Transverse colon (tissue), 4 donors: ENCODE results near the gene WFDC1. TPM values are rescaled to one million over a fixed set of nuclear protein-coding genes. Genes with fewer than 3 reads are reported as not detected.

Source experiments
- DNase-seq: peaks from one replicate; pipeline ENCODE4 v3.0.0-alpha.2; 2019
- H3K27ac ChIP-seq, 4 donors: fragments of 200-600 bp; sonication (generic); 2 replicates each; pipeline ENCODE4 v1.5.1; 2016 to 2018; ENCODE audit warnings: inconsistent platforms in 4 of 4
- H3K27me3 ChIP-seq: fragments of 200-600 bp; sonication (generic); 2 replicates; pipeline ENCODE4 v1.5.1; 2017; ENCODE audit warnings: inconsistent platforms
- H3K36me3 ChIP-seq, 4 donors: fragments of 200-600 bp; sonication (generic); 2 replicates each; pipeline ENCODE4 v1.5.1; 2017 to 2019; ENCODE audit warnings: inconsistent platforms in 4 of 4
- H3K4me1 ChIP-seq, 4 donors: fragments of 200-600 bp; sonication (generic); 2 replicates each; pipeline ENCODE4 v1.5.1; 2017 to 2020; ENCODE audit warnings: inconsistent platforms in 4 of 4
- H3K4me3 ChIP-seq, 4 donors: fragments of 200-600 bp; sonication (generic); 1 replicate in 1 of 4; 2 replicates in 3 of 4; pipeline versions ENCODE4 v1.5.1 to v1.6.1; 2017 to 2019; ENCODE audit warnings: inconsistent platforms in 4 of 4
- H3K9me3 ChIP-seq, 2 donors: fragments of 200-600 bp; sonication (generic); 2 replicates each; pipeline ENCODE4 v1.5.1; 2017 to 2019; ENCODE audit warnings: inconsistent platforms in 2 of 2
- CTCF ChIP-seq, 5 experiments: fragments of 200-600 bp in 3 of 5; fragments of 450-650 bp in 2 of 5; sonication (generic) in 3 of 5; IDR thresholded peaks; 1 replicate in 2 of 5; 2 replicates in 3 of 5; pipeline ENCODE4 v1.5.1; 2016 to 2017; ENCODE audit warnings: antibody characterized with exemption in 5 of 5, inconsistent platforms in 3 of 5, mild to moderate bottlenecking in 2 of 5, moderate library complexity in 1 of 5
- EP300 ChIP-seq: sonication (generic); formaldehyde crosslinking; IDR thresholded peaks from one replicate; pipeline ENCODE4 v1.6.1; 2017; ENCODE audit warnings: antibody characterized with exemption, low read depth
- POLR2A ChIP-seq: fragments of 450-650 bp; IDR thresholded peaks from one replicate; pipeline ENCODE4 v1.6.1; 2016; ENCODE audit warnings: antibody characterized with exemption, mild to moderate bottlenecking, moderate library complexity
- POLR2AphosphoS5 ChIP-seq, 3 donors: sonication (generic); formaldehyde crosslinking; IDR thresholded peaks; one replicate each; pipeline ENCODE4 v1.6.1; 2016; ENCODE audit warnings: antibody characterized with exemption in 3 of 3
- WGBS, 2 donors: methylation state at CpG; one replicate each; pipeline ENCODE4 v1.1.5; 2018; ENCODE audit warnings: low coverage in 1 of 2; 5-methylcytosine and 5-hydroxymethylcytosine counted together
- in situ Hi-C, 4 donors: fragments of 200-750 bp; cut with MboI; loops; one replicate each; pipeline versions ENCODE4 v1.15.0 to v1.15.1; 2017; ENCODE audit warnings: low sequenced_read_pairs in 3 of 4, low pct_ligation_motif_present in 1 of 4, low pct_unique_long_range_greater_than_20kb in 1 of 4
- intact Hi-C: fragments of 100-400 bp; cut with DNase I; formaldehyde crosslinking; loops from one replicate; pipeline ENCODE4 v1.15.1; 2023; ENCODE audit warnings: low total_unique reads
- total RNA-seq, 4 donors: library from RNA; depleted of rRNA; stranded (reverse); fragments of >200 nt; gene quantifications; one replicate each; pipeline ENCODE4 v1.1.0, GENCODE V29; 2016

The WFDC1 gene
- total RNA-seq, 4 donors from 2014 or later, result 5.6 to 91.3 (median 7.0) TPM

- no peaks in the 10 kb centered on the region for H3K4me1 ChIP-seq
- H3K36me3 ChIP-seq, result no peaks in the 10 kb centered on the region
- TF ChIP-seq CTCF (IDR thresholded peaks at IDR 0.05) (no peak), POLR2A (no peak), POLR2AphosphoS5 (IDR thresholded peaks at IDR 0.05) (no peak), EP300 (no peak)
- in situ Hi-C loops, result no loop called here
- H3K4me3 ChIP-seq, result no peak overlapping the region
- DNase-seq, result no peak
- intact Hi-C loops, result no loop called here
- no peak overlapping the region for H3K27ac ChIP-seq
- 80 to 88% methylated on average over 2 to 5 of the region's 5 CpGs for WGBS, 2 donors
- peaks cover 2% of the 10 kb centered on the region for H3K27me3 ChIP-seq
- no peaks in the 10 kb centered on the region for H3K9me3 ChIP-seq
Observed at GRCh38 chr16:84247844-84248243, 46.8 kb upstream of the WFDC1 start.

GRCh38 chr16:84252184-84252583 lies 42.5 kb upstream of the WFDC1 start:
- no peaks in the 10 kb centered on the region for H3K4me1 ChIP-seq
- DNase-seq, result no peak
- in situ Hi-C loops, result no loop called here
- no peak overlapping the region for H3K27ac ChIP-seq
- no peak for TF ChIP-seq EP300
- TF ChIP-seq CTCF (IDR thresholded peaks at IDR 0.05), result no peak
- no peak for TF ChIP-seq POLR2A
- TF ChIP-seq POLR2AphosphoS5 (IDR thresholded peaks at IDR 0.05), result no peak
- no peak overlapping the region for H3K4me3 ChIP-seq
- WGBS, 2 donors, result 70% methylated on average over 7 of the region's 7 CpGs; no CpG with 5 or more reads in 1 of the 2 donors
- no peaks in the 10 kb centered on the region for H3K9me3 ChIP-seq
- no peaks in the 10 kb centered on the region for H3K36me3 ChIP-seq
- intact Hi-C loops, result no loop called here
- peaks cover 13% of the 10 kb centered on the region for H3K27me3 ChIP-seq

GRCh38 chr16:84253173-84253572 lies 41.5 kb upstream of the WFDC1 start:
- DNase-seq, result no peak
- Histone ChIP-seq H3K4me3 (no peak overlapping the region), H3K27me3 (peaks cover 13% of the 10 kb centered on the region), H3K4me1 (no peaks in the 10 kb centered on the region), H3K9me3 (no peaks in the 10 kb centered on the region), H3K36me3 (no peaks in the 10 kb centered on the region), H3K27ac (no peak overlapping the region)
- intact Hi-C loops, result no loop called here
- WGBS, 2 donors, result 70 to 86% methylated on average over 2 to 4 of the region's 4 CpGs
- TF ChIP-seq POLR2AphosphoS5 (IDR thresholded peaks at IDR 0.05) (no peak), POLR2A (no peak)
- in situ Hi-C loops, result no loop called here

GRCh38 chr16:84254062-84254461 lies 40.6 kb upstream of the WFDC1 start:
- in situ Hi-C loops (no loop called here), intact Hi-C loops (no loop called here)
- Histone ChIP-seq H3K36me3 (no peaks in the 10 kb centered on the region), H3K27me3 (peaks cover 13% of the 10 kb centered on the region), H3K4me1 (no peaks in the 10 kb centered on the region), H3K9me3 (no peaks in the 10 kb centered on the region), H3K4me3 (no peak overlapping the region), H3K27ac (no peak overlapping the region)
- no peak for DNase-seq
- WGBS, 2 donors, result 32 to 35% methylated on average over 3 to 4 of the region's 4 CpGs
- no peak for TF ChIP-seq CTCF (IDR thresholded peaks at IDR 0.05)
- no peak for TF ChIP-seq POLR2AphosphoS5 (IDR thresholded peaks at IDR 0.05)
- no peak for TF ChIP-seq POLR2A
- no peak for TF ChIP-seq EP300
